ENCODE data around the gene RUNX3.

RUNX3 gene

DNA sequence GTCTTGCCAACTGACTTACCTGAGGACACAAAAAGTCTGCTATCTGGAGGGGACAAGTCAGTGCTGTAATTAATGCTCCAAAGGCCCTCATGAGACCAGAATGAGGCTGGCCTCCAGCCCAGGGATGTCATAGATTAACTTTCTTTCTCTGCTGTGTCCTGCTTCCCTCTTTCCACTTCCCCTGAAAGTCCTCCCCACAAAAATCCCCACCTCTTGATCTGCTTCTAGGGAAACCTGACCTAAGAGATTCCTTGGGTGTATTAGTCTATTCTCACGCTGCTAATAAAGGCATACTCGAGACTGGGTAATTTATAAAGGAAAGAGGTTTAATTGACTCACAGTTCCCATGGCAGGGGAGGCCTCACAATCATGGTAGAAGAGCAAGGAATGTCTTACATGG, 39.2 kb downstream of the RUNX3 start:
- no peak for DNase-seq (ENCODE audit: low read depth, low spot score)
- ChIA-PET POLR2A (no interaction called here), CTCF (no interaction called here)
- H3K4me3 ChIP-seq (ENCODE audit: low read depth, low read length), result no peak overlapping the region
- TF ChIP-seq CTCF (IDR thresholded peaks at IDR 0.05; ENCODE audit: insufficient read depth, low read length, missing control alignments), result no peak

DNA sequence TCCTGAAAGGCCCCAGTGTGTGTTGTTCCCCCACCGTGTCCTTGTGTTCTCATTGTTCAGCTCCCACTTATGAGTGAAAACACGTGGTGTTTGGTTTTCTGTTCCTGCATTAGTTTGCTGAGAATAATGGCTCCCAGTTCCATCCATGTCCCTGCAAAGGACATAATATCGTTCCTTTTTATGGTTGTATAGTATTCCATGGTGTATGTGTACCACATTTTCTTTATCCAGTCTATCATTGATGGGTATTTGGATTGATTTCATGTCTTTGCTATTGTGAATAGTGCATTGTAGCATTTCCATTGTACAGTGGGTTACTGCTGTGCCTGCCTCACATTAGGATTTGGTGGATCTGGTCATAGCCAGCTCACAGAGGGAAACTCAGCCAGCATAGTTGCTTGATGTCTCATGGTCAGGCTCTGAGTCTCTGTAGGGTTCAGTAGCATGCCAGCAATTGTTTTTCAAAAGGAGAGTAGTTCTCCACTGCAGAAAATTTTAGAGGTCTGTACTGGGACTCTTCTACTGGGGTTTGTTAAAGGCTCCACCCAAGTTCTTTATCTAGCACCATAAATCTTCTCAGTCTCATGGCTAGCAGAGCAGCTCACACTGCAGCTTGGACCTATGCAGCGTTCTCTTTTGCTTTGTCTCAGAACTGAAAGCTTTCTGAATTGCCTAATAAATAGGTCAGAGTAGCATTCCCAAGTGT, 41.0 kb downstream of the RUNX3 start:
- ChIA-PET POLR2A (interaction anchor here (0.7 kb wide), 1 partner anchor 18 kb away, joined by 3 read pairs; no protein-coding TSS in a partner anchor), CTCF (interaction anchor here (1.0 to 4.4 kb wide), 3 partner anchors 9 to 318 kb away, joined by 3 to 26 read pairs (median 3); no protein-coding TSS in a partner anchor)
- no peak overlapping the region for H3K4me3 ChIP-seq (ENCODE audit: low read depth, low read length)
- TF ChIP-seq CTCF (IDR thresholded peaks at IDR 0.05; ENCODE audit: insufficient read depth, low read length, missing control alignments), result no peak
- peak; percentile 19 for DNase-seq (ENCODE audit: low read depth, low spot score)

- no peak overlapping the region for H3K4me3 ChIP-seq (ENCODE audit: low read depth, low read length)
- DNase-seq (ENCODE audit: low read depth, low spot score), result no peak
- CTCF ChIA-PET, result interaction anchor here (1.0 to 4.4 kb wide), 4 partner anchors 7 to 319 kb away, joined by 3 to 26 read pairs (median 4); no protein-coding TSS in a partner anchor
- POLR2A ChIA-PET, result interaction anchor here (0.7 kb wide), 1 partner anchor 18 kb away, joined by 3 read pairs; no protein-coding TSS in a partner anchor
- TF ChIP-seq CTCF (IDR thresholded peaks at IDR 0.05; ENCODE audit: insufficient read depth, low read length, missing control alignments), result no peak
Measured at GRCh38 chr1:24888061-24888970, 41.8 kb downstream of the RUNX3 start.

DNA sequence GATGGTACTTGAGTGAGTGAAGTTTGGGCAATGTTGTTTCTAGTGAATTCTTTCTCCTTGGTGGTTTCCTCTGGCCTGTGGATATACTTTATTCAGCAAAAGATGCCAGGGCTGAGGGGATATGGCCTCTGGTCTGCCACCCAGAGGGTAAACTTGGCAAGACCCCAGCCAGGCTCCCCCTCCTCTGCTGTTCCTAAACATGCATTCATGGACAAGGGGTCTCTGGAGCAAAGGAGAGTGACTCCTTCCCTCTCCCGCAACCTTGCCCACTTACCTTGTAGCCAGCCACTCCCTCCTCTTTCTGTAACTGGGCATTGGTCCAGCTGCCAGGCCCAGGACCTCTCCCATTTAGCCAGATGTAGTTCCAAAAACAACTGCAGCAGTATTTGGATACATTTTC, 43.8 kb downstream of the RUNX3 start:
- no peak for DNase-seq (ENCODE audit: low read depth, low spot score)
- ChIA-PET POLR2A (no interaction called here), CTCF (interaction anchor here (2.4 to 4.4 kb wide), 2 partner anchors 10 to 12 kb away, joined by 6 to 26 read pairs; no protein-coding TSS in a partner anchor)
- no peak for TF ChIP-seq CTCF (IDR thresholded peaks at IDR 0.05; ENCODE audit: insufficient read depth, low read length, missing control alignments)
- H3K4me3 ChIP-seq (ENCODE audit: low read depth, low read length), result no peak overlapping the region

GRCh38 chr1:24884751-24885150, 45.3 kb downstream of the RUNX3 start:
- ChIA-PET POLR2A (no interaction called here), CTCF (no interaction called here)
- H3K4me3 ChIP-seq (ENCODE audit: low read depth, low read length), result no peak overlapping the region
- no peak for TF ChIP-seq CTCF (IDR thresholded peaks at IDR 0.05; ENCODE audit: insufficient read depth, low read length, missing control alignments)
- no peak for DNase-seq (ENCODE audit: low read depth, low spot score)

DNA sequence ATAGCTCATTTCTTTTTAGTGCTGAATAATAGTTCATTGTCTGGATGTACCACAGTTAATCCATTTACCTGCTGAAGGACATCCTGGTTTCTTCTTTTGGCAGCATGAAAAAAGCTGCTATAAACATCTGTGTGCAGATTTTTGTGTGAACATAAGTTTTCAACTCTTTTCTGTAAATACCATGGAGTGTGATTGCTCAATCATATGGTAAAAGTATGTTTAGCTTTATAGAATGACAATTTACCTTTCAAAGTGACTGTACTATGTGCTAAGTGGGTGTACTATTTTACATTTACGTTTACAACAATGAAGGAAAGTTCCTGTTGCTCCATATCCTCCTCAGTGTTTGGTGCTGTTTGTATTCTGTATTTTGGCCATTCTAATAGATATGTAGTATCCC, 49.0 kb downstream of the RUNX3 start:
- CTCF ChIA-PET, result interaction anchor here (0.9 to 2.6 kb wide), 3 partner anchors 9 to 28 kb away, joined by 3 to 17 read pairs (median 4); no protein-coding TSS in a partner anchor

More for the DNA sequence above, 49.0 kb downstream of the RUNX3 start:
- H3K4me3 ChIP-seq (ENCODE audit: low read depth, low read length), result no peak overlapping the region
- DNase-seq (ENCODE audit: low read depth, low spot score), result no peak
- TF ChIP-seq CTCF (IDR thresholded peaks at IDR 0.05; ENCODE audit: insufficient read depth, low read length, missing control alignments), result no peak
- POLR2A ChIA-PET, result no interaction called here
